Omental fat pad (tissue), 4 donors: Measurements from ENCODE around the gene FSIP1. TPM values are rescaled to one million over a fixed set of nuclear protein-coding genes. Genes with fewer than 3 reads are reported as not detected.

ENCODE experiments used
- ATAC-seq: fragments of 150-250 bp; one replicate; pipeline ENCODE4 v1.9.1; 2016; ENCODE audit warnings: mild to moderate bottlenecking, moderate library complexity; ENCODE audit not compliant: low FRiP score
- DNase-seq: peaks from one replicate; pipeline ENCODE4 v3.0.0-alpha.2; 2019; ENCODE audit warnings: low spot score
- total RNA-seq, 4 donors: library from RNA; depleted of rRNA; stranded (reverse); fragments of >200 nt; gene quantifications; one replicate each; pipeline ENCODE4 v1.1.0, GENCODE V29; 2016
- TF ChIP-seq, protein P1 (sequence below), 3 donors: fragments of 450-650 bp; IDR thresholded peaks; one replicate each; pipeline ENCODE4 v1.5.1; 2016 to 2017; ENCODE audit warnings: antibody characterized with exemption in 3 of 3, mild to moderate bottlenecking in 3 of 3, moderate library complexity in 2 of 3

Gene FSIP1
- total RNA-seq, 4 donors from 2014 or later: 0.32 to 0.48 (median 0.41) TPM

DNA sequence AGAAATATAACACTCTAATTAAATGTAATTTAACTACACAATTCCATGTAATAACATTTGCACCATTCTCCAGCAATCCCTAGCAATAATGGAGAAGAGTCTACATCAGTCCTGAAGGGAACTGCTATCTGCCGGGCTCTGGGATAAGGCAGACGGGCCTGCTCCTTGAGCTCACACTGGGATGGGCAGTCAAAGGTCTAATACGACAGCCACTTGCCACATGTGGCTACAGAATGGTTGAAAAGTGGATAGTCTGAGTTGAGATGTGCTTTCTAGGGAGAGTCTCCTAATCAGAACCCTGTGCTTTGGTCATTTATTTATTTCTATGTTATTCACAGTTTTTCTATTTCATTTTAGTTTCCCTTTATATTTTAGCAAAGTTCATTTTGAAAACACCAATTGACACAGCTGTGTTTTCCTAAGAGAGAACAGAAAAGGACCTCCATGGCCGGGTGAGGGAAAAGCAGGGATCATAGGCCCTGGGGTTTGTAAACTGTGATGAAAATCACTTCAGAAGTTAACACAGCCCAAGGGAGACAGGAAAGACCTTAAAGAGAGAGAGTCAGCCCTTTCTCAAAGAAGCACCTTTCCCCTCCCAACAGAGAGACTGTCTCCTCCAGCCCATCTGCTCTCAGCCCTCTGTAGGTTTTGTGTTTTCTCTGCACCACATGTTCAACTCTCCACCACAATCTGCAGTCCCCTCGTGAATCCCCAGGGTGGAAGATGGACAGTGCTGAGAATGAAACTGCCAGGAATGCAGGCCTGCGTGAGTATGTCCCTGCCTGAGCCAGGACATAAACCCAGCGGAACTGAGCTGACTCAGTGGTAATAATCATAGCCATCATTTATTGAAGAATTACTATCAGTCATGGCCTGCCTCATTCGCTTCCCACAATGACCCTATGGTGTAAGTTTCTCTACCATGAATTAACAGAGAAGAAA, 11.6 kb downstream of the FSIP1 start:
- TF ChIP-seq, protein P1, sequence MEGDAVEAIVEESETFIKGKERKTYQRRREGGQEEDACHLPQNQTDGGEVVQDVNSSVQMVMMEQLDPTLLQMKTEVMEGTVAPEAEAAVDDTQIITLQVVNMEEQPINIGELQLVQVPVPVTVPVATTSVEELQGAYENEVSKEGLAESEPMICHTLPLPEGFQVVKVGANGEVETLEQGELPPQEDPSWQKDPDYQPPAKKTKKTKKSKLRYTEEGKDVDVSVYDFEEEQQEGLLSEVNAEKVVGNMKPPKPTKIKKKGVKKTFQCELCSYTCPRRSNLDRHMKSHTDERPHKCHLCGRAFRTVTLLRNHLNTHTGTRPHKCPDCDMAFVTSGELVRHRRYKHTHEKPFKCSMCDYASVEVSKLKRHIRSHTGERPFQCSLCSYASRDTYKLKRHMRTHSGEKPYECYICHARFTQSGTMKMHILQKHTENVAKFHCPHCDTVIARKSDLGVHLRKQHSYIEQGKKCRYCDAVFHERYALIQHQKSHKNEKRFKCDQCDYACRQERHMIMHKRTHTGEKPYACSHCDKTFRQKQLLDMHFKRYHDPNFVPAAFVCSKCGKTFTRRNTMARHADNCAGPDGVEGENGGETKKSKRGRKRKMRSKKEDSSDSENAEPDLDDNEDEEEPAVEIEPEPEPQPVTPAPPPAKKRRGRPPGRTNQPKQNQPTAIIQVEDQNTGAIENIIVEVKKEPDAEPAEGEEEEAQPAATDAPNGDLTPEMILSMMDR (IDR thresholded peaks at IDR 0.05): no peak
- DNase-seq (no peak), ATAC-seq (peak; percentile 62)

DNA sequence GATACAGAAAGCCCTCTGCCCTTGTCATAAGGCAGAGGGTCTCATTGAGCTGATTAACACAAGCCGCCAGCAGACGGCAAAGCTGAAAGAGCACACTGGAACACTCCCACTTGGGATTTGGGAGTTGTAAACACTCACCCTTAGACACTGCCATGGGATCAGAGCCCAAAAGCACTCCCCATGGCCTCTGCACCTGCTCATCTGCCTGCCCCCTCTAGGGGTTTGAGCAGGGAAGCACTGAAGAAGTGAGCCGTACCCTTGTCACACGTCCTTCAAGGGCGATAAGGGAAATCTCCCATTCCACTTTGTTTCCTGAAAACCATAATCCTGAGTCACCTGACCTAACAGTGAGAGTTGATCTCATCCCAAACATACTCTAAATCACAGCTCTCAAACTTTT, 14.7 kb downstream of the FSIP1 start:
- TF ChIP-seq, protein P1 (IDR thresholded peaks at IDR 0.05): no peak
- ATAC-seq (no peak), DNase-seq (no peak)

DNA sequence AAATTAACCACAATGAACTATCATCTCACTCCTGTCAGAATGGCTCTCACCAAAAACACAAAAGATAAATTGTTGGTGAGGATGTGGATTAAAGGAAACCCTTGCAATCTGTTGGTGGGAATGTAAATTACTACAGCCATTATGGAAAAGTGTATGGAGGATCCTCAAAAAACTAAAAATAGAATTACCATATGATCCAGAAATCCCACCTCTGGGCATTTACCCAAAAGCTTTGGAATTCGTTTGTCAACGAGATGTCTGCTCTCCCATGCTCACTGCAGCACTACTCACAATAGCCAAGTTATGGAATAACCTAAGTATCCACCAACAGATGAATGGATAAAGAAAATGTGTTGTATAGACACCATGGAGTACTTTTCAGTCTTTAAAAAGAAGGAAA, 21.6 kb downstream of the FSIP1 start:
- ATAC-seq: no peak
- TF ChIP-seq, protein P1 (IDR thresholded peaks at IDR 0.05): no peak
- no peak for DNase-seq

DNA sequence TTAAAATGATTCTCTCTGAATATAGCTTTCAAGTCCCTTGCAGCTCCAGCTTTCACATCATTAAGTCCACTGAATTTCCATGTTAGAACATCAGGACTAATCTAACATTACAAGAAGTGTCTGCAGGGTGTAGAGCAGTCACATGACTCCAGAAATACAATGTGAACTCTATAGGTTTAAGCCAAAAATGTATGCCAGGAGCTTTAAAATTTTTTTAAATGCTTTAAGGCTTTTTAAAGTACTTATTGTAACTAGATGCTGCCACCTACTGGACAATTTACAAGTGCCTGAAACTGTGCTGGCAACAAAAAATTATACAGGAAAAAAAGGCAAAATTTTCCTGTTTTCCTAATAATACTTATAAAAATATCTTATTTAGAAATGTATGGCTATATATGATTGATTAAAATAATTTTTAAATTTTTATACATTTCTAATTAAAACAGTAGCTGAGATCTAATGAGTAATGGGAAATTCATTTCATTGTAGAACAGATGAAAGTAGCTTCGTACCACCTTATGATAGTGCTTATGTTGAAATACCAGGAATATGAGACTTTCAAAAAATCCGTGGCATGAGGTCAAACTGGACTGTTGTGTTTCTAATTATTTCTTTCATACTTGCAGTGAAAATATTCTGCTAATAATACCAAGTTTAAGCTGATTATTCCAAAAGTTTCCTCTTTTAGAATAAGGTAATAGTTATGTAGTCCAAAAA, 25.7 kb downstream of the FSIP1 start:
- no peak for DNase-seq
- TF ChIP-seq, protein P1 (IDR thresholded peaks at IDR 0.05): no peak

DNA sequence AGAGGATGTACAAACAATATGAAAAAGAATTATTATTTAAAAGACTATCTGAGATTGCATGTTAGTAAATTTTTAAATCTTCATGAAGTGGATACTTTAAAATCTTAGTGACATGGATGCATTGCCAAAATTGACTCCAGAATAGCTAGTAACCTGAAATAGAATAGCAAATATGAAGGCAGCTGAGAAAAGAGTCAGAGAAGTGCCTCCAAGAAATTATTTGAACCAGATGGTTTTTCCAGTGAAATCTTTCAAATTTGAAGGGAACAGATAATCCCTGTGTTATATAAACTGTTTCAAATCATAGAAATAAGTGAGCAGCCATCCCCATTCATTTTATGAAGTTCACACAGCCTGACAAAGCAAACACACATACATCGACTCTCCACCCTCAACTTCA, 29.6 kb downstream of the FSIP1 start:
- DNase-seq (no peak), ATAC-seq (no peak)
- TF ChIP-seq, protein P1 (IDR thresholded peaks at IDR 0.05): no peak

More for the DNA sequence above, 25.7 kb downstream of the FSIP1 start:
- ATAC-seq: no peak

DNA sequence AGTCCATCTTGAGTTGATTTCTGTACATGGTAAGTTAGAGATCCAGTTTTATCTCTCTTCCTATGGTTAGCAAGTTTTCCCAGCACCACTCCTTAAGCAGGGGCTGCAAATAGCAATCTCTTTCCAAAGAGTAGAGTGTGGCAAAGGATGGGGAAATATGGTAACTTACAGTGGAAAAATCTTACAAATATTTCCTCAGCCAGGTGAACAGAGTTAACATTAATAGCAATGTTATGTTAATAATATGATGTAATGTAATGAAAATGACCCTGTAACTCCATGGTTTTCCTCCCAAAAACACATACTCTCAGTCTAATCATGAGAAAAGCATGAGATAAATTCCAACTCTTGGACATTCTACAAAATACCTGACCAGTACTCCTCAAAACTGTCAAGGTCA, 30.4 kb downstream of the FSIP1 start:
- no peak for ATAC-seq
- DNase-seq: no peak
- TF ChIP-seq, protein P1 (IDR thresholded peaks at IDR 0.05): no peak
